GM23338 (cell line): Measurements from ENCODE around the gene NDUFA6.
"Not testable (repeated sequence)": the region's sequence is repeated elsewhere in the genome, so short reads cannot be mapped to it uniquely, and the experiment has no call there.

Source experiments
- EZH2 ChIP-seq: fragments of 200-600 bp; sonication (generic); IDR thresholded peaks from one replicate; pipeline ENCODE4 v1.8.0; 2017; ENCODE audit warnings: antibody characterized with exemption, mild to moderate bottlenecking, low read depth; ENCODE audit not compliant: unreplicated experiment
- EZH2phosphoT487 ChIP-seq: fragments of 200-600 bp; sonication (generic); IDR thresholded peaks from one replicate; pipeline ENCODE4 v1.8.1; 2018; ENCODE audit warnings: antibody characterized with exemption; ENCODE audit not compliant: unreplicated experiment
- JUNB ChIP-seq: IDR thresholded peaks from one replicate; pipeline ENCODE4 v1.6.1; 2016; ENCODE audit warnings: antibody characterized with exemption; ENCODE audit not compliant: unreplicated experiment
- POLR2AphosphoS5 ChIP-seq: IDR thresholded peaks from 2 replicates; pipeline ENCODE4 v1.6.1; 2016; ENCODE audit warnings: antibody characterized with exemption, low read depth
- ZNF114 ChIP-seq: fragments of 250-450 bp; sonication (Bioruptor Pico); IDR thresholded peaks from 2 replicates; pipeline ENCODE4 v1.5.0; 2020; ENCODE audit warnings: mild to moderate bottlenecking, moderate library complexity
- ZNF331 ChIP-seq: fragments of 250-450 bp; sonication (Bioruptor Pico); IDR thresholded peaks from 2 replicates; pipeline ENCODE4 v1.5.0; 2020; ENCODE audit warnings: low read depth, mild to moderate bottlenecking, moderate library complexity
- TF ChIP-seq, protein P1 (sequence below), 2 experiments: fragments of 200-600 bp in 1 of 2; sonication (generic) in 1 of 2; conservative IDR thresholded peaks; 2 replicates each; pipeline versions ENCODE4 v1.5.1 to v1.6.1; 2016 to 2017; ENCODE audit warnings: antibody characterized with exemption in 2 of 2, low read depth in 2 of 2, mild to moderate bottlenecking in 2 of 2, moderate library complexity in 1 of 2
- TF ChIP-seq, protein P2 (sequence below): IDR thresholded peaks from 2 replicates; pipeline ENCODE4 v1.6.1; 2016; ENCODE audit warnings: antibody characterized with exemption

DNA sequence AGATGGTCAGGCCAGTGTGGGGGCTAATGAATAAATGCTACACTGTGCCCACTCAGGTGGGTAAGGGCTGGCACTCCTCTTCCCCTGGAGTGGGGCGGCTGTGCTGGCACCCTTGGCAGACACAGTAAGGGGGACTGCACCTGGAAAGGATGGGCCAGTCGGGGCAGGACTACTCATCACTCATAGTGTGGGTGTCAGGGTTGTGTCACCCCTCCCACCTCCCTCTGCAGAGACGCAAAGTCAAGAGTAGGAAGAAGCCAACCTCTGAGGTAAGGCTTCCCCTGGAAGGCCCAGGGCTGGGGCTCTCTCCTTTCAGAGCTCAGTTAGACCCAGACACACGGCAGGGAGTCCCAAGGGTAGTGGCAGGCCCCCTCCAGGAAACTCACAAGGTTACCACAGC lies 45.1 kb upstream of the NDUFA6 start:
- TF ChIP-seq JUNB; POLR2AphosphoS5; ZNF331 (CRISPR knock-in tag); EZH2phosphoT487; EZH2; ZNF114 (CRISPR knock-in tag): not testable (repeated sequence)
- TF ChIP-seq, protein P1, sequence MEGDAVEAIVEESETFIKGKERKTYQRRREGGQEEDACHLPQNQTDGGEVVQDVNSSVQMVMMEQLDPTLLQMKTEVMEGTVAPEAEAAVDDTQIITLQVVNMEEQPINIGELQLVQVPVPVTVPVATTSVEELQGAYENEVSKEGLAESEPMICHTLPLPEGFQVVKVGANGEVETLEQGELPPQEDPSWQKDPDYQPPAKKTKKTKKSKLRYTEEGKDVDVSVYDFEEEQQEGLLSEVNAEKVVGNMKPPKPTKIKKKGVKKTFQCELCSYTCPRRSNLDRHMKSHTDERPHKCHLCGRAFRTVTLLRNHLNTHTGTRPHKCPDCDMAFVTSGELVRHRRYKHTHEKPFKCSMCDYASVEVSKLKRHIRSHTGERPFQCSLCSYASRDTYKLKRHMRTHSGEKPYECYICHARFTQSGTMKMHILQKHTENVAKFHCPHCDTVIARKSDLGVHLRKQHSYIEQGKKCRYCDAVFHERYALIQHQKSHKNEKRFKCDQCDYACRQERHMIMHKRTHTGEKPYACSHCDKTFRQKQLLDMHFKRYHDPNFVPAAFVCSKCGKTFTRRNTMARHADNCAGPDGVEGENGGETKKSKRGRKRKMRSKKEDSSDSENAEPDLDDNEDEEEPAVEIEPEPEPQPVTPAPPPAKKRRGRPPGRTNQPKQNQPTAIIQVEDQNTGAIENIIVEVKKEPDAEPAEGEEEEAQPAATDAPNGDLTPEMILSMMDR (conservative IDR thresholded peaks at IDR 0.05; ENCODE audit: low read depth in 2 of 2): not testable (repeated sequence)
- TF ChIP-seq, protein P2, sequence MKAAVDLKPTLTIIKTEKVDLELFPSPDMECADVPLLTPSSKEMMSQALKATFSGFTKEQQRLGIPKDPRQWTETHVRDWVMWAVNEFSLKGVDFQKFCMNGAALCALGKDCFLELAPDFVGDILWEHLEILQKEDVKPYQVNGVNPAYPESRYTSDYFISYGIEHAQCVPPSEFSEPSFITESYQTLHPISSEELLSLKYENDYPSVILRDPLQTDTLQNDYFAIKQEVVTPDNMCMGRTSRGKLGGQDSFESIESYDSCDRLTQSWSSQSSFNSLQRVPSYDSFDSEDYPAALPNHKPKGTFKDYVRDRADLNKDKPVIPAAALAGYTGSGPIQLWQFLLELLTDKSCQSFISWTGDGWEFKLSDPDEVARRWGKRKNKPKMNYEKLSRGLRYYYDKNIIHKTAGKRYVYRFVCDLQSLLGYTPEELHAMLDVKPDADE: not testable (repeated sequence)
